NT2/D1 (cell line): ENCODE data around the gene CSRP2.

Experiments
- YY1 ChIP-seq: IDR thresholded peaks from 2 replicates; pipeline ENCODE4 v1.6.1; 2011; ENCODE audit not compliant: insufficient read length, insufficient read depth
- ZNF274 ChIP-seq: IDR thresholded peaks from 2 replicates; pipeline ENCODE4 v1.6.1; 2011; ENCODE audit warnings: mild to moderate bottlenecking, low read depth, low read length

GRCh38 chr12:76920172-76921099 is 41.6 kb upstream of the CSRP2 start:
- TF ChIP-seq ZNF274 (no peak), YY1 (no peak)
